GM13977 (cell line): Measurements from ENCODE around the gene SRA1.
A peak's percentile ranks its signal among the peaks of the same experiment; 100 is the strongest.

Experiments used
- DNase-seq: peaks from one replicate; pipeline ENCODE4 v3.0.0; 2012; ENCODE audit warnings: low spot score
- CTCF ChIP-seq: IDR thresholded peaks from 2 replicates; pipeline ENCODE4 v1.5.1; 2012; ENCODE audit warnings: mild to moderate bottlenecking, control low read depth; ENCODE audit not compliant: insufficient read depth; ENCODE audit errors: extremely low read depth, missing control alignments
- in situ Hi-C: fragments of 300-500 bp; cut with MboI; formaldehyde crosslinking; loops from one replicate; pipeline ENCODE4 v1.12.0; 2022; ENCODE audit warnings: low sequenced_read_pairs, low pct_unique_long_range_greater_than_20kb, mixed read lengths, inconsistent platforms; ENCODE audit not compliant: unreplicated experiment

The SRA1 gene

GRCh38 chr5:140567136-140567818, 10.0 kb upstream of the SRA1 start:
- TF ChIP-seq CTCF: no peak
- no peak for DNase-seq
- in situ Hi-C loops: no loop called here

- TF ChIP-seq CTCF: no peak
- no peak for DNase-seq
- in situ Hi-C loops: no loop called here
Observed at GRCh38 chr5:140566665-140567064, 9.4 kb upstream of the SRA1 start.

GRCh38 chr5:140565780-140566095, 8.5 kb upstream of the SRA1 start:
- in situ Hi-C loops: no loop called here

GRCh38 chr5:140565024-140565779, 7.9 kb upstream of the SRA1 start:
- DNase-seq: no peak

More at GRCh38 chr5:140565780-140566095, 8.5 kb upstream of the SRA1 start:
- TF ChIP-seq CTCF: no peak
- DNase-seq: no peak

GRCh38 chr5:140564196-140565023, 7.1 kb upstream of the SRA1 start, which contains the start of the genes APBB3 and SLC35A4:
Gene APBB3 (minus strand): TSS chr5:140564598. CDS start chr5:140564245, 353 bp downstream.
Gene SLC35A4 (plus strand): TSS chr5:140564828. CDS start chr5:140567170, 2,342 bp downstream.
- no peak for TF ChIP-seq CTCF
- in situ Hi-C loops: no loop called here
- peak; percentile 96 for DNase-seq

More at GRCh38 chr5:140565024-140565779, 7.9 kb upstream of the SRA1 start:
- no peak for TF ChIP-seq CTCF
- in situ Hi-C loops: no loop called here

- TF ChIP-seq CTCF: no peak
- in situ Hi-C loops: no loop called here
- DNase-seq: no peak
Observed at GRCh38 chr5:140563596-140563995, 6.3 kb upstream of the SRA1 start.
